Activated CD4-positive, alpha-beta T cell treated with anti-CD3 and anti-CD28 coated beads for 4 hours (primary cell): ENCODE data around the gene PRELID3B.

Experiments used
- DNase-seq, 2 donors: peaks; one replicate each; pipeline ENCODE4 v3.0.0-alpha.2; 2020

Gene PRELID3B

DNA sequence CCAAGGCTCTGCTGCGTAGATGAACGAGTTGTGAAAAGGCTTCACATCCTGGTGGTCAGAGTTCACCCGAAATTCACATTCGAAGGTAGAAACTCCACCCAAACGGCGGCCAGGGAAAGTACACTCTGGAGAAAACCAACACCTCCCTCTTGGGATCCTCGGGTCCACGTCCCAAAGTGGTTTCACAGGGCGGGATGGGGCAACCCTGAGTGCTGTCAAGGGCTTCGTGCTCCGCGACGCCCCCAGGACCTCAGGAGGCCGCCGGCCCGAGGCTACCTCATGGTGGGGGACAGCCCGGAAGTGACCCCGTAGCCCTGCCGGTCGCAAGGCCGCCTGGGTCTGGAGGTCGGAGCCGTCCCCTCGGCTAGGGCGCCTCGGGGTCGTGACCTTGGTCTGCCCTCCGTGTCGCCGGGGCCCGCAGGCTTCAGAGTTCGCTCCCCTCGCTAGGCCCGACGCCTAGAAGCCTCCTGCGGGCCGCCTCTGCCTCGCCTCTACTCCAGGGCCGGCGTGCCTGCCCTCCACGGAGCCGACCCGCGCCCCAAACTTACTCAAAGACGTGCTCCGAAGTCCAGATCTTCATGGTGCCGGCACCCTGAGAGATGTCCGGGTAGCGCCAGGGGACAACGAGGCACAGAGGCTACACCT, at the start of gene PRELID3B:
TSS of gene PRELID3B (minus strand) at position 636 of the 645 bp plus-strand sequence. CDS start at position 580, 56 bp downstream.
- peak in 1 of 2 donors; percentile 9 for DNase-seq

DNA sequence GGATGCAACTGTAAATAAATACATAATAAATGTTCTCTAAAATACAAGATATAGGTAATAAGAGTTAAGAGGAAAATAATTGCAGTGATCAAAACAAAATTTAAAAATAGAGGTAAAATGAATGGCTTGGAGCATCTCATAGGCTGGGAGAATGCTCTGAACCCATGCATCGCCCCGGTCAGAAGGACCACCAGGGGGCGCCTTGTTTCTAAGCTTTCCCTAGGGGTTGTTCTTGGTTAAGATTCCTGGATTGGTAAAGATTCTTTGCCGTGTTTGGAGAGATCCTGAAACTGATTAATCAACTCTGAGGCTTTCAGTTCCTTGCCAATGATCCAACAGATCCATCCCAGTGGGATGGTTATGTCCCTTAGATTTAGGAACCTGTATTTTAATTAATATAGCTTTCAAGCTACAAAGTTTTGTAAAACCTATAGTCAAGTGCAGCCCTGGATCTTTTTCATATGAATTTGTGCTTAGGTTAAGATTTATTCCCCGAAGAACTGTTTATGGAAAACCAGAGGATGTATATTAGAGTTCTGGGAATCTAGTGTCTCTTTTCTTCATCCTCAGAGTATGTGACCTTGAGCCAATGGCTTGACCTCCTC, 45.3 kb upstream of the PRELID3B start:
- DNase-seq = peak; percentile 84 to 89

DNA sequence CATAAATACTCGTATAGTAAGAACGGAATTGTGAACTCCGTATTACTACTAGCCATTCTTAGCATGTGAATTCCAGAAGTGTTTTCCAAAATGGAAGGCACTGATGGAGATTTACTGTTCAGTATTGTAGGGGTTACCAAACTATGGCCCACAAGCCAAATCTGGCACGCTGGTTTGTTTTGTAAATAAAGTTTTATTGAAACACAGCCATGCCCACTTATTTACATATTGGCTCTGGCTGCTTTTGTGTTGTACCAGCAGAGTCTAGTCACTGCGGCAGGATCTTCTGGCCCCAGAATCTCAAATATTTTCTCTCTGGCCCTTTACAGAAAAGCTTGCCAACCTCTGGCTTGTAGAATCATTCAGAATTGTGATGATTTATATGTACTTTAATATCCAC, 44.3 kb upstream of the PRELID3B start:
- no peak for DNase-seq

DNA sequence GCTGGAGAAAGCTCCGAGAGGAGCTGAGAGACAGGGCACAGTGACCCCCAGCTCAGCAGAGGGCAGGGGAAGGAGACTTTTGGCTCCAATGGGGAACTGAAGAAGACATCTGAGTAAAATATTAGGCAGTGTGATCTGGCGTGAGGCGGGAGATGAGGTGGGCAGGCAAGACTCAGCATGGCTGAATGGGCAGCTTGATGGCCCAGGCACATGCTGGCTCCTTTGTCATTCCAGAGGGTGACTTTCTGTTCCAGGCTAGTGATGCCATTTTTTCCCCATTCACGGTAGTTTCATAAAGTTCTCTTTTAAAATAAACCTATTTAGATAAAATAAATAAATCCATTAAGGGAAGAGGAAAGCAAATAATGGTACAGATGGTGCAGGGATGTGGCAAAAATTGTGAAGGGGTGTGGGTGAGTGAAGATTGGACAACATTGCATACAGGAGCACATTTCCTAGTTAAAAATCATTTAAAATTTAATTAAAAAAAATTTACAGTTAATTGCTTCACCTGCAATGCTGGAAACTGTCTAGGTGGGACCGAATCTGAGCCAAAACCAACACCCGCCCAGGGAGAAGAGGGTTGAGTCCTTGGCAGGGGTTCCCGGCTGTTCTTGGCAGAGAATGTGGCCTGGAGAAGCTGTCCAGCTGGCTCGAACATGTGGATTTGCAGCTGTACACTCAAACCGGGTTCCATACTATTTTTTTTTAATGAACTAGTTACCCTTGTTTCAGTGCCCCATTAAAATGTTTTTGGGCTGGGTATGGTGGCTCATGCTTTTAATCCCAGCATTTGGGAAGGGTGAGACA, 41.7 kb upstream of the PRELID3B start:
- no peak for DNase-seq

DNA sequence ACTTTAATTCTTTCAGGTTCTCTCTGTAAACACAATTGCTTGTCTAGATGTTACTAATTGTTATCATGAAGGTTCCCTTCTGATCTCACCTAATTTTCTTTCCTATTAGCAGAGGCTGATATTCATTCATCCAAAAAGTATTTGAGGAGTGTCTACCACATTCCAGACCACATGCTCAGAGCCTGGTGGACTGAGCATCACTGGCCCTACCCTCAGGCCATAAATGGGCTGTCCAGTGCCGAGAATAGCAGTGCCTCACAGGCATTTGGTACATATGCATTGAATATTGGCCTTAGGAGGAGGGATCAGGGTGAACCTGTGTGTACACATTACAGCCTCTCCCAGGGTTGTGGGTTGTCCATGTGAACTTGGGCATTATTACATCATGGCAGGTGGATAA, 40.4 kb upstream of the PRELID3B start:
- no peak for DNase-seq

DNA sequence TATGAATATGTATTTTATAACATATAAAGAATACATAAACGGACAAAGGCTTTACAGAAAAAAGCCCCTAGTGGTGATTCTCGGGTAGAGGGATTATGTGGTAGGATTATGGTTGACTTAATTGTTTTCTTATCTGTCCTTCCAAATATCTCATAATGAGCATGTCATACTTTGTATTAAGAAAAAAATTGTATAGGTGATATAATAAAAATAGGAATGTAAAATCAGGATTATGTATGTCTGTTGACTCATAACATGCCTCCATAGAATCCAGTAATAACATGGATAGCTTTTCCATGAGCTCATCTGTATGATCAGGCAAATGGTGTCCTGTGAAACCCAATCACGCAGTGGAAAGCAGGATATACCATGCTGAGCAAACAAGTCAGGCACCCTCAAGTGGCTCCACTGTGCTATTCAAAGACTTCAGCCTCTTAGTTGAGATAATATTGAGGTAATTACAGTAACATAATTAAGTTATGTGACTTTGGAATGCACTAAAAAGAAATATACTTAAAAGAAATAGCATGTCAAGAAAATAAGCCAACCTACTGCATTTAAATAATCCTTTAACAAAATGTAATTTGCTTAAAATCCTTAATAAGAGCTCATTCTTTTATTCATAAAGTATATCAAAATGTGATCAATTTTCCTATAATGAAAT, 39.6 kb upstream of the PRELID3B start:
- no peak for DNase-seq

DNA sequence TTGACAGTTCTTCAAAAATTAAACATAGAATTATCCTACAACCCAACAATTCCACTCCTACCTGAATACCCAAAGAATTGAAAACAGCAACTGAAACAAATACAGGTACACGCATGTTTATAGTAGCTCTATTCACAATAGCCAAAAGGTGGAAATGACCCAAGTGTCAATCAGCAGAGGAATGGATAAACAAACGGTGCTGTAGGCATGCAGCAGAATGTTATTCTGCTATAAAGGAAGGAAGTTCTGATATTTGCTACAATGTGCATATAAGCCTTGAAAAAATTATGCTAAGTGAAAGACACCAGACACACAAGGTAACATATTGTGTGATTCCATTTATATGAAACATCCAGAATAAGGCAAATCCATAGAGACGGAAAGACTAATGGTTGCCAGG, 38.5 kb upstream of the PRELID3B start:
- no peak for DNase-seq

DNA sequence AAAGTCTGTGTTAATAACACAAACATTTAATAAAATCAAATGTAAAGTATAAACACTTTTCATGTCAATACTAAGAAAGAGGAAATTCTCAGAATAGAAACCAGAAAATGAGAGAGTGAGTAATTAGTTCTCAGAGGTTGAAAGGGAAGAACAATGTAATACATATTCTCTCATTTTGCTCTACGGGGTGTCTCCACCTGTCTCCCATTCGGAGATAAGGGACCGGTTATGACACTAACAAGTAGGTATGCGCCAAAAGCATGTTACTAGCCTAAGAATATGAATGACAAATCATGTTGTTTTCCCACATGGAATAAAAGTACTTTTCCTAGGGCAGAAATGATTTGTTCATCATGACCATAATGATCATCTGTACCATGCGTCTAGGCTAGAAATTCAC, 35.6 kb upstream of the PRELID3B start:
- DNase-seq = no peak

DNA sequence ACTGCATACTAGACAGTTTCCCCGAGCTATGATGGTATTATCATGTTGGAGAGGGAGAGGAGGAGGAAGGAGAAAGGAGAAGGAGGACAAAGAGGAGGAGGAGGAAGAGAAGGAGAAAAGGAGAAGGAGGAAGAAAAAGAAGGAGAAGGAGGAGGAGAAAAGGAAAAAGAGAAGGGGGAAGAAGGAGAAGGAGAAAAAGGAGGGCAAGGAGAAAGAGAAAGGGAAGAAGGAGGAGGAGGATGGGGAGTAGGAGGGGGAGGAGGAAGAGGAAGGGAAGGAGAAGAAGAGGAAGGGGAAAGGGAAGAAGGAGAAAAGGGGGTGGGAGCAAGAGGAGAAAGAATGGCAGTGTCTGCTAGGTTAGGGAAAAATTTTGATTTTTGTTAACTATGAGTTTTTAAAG, 35.1 kb upstream of the PRELID3B start:
- DNase-seq = no peak

DNA sequence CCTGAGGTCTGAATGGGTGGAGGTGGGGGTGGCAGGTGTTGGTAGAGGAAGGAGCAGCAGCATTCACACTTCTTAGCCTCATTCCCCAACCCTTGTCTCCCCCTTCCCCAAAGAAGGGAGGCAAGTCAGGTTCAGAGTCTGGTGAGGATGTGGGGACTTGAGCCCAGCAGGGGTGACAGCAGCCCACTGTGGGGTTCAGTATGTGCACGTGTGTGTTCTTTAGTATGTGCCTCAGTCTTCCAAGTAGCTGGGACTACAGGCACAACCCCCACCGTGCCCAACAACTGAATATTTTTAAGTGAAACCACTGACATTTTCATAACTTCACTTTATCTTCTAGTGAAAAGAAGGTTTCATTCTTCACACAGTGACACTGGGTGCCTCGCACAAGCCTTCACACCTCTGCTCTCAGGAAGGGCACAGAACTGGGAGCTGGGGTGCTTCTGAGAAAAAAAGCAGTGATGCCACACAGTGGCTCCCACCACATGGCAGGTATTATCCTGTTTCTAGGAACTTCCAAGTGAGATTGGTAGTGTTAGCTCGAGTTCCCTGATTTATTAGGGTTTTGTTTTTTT, 33.4 kb upstream of the PRELID3B start:
- DNase-seq = no peak

DNA sequence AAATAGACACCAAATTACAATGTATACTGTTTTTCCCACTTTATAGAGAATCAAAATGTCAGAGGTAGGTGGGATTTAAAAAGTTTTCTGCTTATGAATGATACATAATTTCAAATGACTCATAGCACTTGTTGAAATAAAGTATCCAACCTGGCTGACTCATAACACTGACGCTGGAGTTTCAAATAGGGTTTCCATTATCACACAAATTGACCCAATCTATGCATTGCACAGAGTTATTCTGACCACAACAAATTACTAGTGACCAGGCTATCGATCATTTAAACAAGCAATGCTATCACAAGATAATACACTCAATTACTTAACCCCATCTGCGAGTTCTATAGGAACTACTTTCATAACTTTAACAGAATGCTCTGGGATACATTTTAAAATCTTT, 31.9 kb upstream of the PRELID3B start:
- no peak for DNase-seq

DNA sequence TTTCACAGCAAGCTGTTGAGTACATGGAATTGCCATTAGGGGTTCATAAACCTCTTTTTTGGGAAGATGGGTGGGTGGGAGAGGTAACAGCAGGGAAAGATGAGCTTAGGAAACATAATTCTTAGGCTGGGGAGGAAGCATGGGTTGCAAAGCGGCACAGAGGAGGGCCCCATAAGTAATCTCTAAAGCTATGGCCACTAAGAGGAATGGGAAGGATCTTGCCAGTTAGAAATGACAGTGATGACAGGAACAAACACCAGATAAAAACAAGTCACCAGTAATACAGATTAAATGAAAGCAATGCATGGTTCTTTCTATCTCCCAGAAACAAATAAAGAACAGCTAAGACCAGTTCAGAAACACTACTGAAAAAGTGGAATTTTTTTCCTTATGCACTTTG, 31.0 kb upstream of the PRELID3B start:
- no peak for DNase-seq

DNA sequence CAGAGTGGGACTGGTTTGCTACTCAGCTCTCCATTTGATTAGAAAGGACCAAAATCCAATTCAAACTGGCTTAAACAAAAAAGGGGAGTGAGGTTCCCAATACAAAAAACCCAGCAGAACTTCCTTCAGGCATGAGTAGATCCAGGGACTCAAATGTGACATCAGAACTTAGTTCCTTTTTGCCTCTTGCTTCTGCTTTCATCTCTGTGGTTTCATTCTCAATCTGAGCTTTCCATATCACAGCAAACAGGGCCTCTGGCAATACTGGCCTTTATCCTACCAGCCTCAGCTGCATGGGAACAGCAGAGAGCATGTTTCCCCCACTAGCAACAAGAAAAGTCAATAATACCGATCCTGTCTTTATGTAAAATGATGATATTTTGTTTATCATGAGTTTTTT, 28.6 kb upstream of the PRELID3B start:
- no peak for DNase-seq

DNA sequence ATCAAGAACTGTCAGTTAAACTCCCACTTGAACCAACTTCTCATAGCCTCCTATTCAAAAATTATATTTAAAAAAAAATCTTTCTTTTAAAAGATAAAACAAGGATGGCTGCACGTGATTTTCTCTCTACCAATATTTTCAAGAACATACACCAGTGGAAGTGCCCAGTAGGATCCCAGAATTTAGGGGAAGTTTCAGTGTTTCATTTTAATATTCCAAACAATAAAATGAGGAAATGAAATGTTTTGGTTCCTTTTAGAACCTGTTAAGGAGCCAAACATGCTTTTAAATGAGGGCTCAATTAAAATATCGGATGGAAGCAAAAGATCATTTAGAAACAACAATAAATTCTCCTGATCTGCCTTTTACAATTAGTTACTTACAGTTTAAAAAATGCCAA, 26.4 kb upstream of the PRELID3B start:
- no peak for DNase-seq

DNA sequence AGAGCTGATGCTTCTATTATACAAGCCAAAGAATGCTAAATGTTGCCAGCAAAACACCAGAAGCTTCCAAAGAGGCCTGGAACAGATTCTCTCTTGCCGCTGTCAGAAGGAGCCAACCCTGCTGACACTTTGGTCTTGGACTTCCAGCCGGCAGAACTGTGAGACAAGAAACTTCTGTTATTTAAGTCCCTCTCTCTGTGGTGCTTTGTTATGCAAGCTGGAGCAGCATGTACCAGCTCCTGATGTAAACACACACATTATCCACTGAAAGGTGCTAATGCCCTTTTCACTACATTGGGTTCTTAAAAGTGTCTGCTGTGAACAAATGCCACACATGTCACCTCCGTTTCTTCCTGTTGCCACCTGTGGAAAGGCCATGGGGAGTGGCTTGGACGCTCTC, 25.9 kb upstream of the PRELID3B start:
- DNase-seq = no peak

DNA sequence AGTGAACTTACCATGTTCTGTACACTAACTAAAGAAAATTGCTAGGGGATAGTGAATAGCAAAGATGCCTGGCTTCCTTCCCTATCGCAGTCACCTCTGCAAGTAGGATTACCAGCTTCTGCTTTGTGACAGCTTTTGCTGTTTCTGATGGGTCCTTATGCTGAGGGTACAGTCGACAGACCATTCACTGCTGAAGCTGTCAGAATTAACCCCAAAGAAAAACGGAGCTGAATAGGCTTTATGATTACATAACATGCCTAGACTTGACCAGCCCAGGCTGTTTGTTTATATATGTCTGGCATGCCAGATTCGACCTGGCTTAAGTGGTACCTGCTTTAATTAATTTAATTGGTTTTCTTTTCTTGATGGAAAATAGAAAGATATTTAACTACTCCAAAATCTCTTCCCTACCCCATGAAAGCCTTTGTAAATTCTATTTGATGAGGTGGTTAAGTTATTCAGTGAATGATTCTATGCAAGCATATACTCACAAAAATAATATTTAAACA, 21.7 kb upstream of the PRELID3B start:
- DNase-seq = no peak

DNA sequence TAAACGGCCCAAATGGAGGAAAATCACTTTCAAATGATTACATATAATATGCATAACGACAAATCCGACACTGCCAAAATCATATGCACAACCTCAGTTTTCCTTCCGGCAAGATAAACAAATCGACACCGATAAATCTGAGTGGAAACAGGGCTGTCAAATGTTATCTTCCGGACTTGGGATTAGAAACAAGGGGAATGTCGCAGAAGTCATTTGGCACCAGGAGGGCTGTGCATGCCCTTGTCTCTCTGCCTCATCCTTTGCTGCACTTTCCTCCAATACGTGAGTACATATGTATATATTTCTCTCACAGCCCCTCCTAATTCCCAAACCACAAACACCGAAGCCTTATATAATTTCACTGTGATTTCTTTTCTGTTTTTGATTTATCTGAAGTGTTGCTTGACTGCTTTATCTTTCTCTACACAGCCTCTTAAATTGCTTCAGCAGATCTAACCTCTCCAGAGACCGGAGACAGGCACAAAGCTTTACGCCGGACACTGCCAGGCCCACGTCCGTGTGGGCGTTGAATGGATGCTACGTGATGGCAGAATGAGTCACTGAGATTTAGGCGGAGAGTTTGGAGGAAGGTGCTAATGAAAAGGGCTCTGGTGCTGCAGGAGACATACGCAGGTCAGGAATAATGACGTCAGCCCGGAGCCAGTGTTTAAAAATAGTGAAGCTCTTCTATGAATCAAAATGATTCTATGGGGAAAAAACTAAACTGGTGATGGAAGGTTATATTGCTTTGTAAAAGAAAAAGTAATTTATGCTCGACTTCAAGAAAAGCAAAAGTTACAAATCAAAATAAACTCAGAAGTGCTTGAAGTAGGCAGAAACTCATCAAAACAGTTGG, 21.0 kb upstream of the PRELID3B start:
- no peak for DNase-seq

DNA sequence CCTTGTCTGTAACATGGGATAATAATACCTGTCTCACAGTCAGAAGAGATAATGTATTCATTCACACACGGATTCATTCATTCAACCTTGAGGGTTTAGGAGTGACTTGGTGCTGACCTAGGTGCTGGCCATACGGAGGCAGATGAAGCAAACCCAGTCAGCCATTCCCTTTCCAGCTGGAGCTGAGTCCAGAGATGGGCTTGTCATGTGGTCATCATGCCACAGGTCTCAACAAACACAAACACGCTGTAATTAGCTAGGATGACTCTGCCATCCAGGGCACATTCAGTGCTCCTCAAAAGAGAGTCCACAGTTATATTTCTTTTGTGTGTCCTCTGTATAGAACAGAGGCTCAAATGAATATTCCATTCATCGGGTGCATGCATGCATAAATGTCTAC, 19.5 kb upstream of the PRELID3B start:
- DNase-seq = no peak

DNA sequence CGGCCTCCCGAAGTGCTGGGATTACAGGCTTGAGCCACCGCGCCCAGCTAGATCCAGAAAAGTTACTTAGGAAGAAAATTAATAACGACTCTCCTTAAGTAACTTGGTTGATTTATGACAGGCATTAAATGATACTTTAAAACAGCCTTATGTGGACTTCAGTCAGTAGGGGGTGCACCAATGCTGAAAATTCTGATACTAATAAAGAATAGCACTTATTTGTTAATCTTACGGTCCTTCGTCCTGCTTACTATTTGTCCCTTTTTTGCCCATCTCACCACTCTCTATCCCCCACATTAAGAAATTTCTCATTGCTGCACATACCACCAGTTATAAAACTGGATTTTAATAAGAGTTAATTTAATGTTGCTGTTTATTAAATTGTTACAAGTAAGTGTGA, 12.7 kb upstream of the PRELID3B start:
- DNase-seq = peak in 1 of 2 donors; percentile 30

DNA sequence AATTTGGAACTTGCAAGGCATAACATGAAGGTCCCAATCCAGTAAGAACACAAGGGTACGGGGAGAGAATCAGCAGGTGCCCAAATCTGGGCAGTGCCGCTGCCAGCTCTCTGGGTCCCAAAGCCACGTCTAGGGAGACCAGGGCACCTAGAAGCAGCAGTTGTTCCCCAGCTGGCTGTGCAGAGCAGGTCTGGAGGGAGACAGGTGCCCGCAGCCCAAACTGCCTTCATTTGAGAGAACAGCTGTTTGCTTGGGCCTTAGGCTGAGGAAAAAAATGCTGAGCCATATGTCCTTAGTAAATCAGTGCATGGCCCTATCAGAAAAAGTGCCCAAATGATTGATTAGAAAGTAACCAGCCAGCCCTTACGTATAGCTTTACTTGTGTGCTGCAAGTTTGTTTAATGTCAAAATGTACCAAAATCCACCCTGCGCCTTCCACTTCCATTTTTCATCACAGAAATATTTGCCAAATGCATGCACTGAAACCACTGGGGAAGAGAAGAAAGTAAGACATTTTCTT, 9.1 kb upstream of the PRELID3B start:
- DNase-seq = no peak

DNA sequence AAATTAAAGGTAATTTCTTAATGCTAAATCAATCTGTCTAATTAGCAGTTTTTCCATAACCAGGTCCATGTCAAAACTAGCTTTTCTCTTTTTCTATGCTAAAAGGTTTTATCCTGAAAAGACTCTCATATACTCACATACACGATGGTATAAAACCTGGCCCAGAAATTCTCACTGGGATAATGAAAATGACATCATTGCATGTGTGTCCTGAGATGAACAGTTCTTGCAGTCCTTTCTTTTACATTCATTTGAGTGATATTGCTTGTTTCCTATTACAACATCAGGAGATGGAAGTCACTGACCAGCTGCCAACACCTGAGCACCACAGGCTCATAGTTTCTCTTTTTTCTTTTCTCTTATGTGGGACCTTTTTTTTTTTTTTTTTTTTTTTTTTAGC, 7.9 kb upstream of the PRELID3B start:
- DNase-seq = no peak

DNA sequence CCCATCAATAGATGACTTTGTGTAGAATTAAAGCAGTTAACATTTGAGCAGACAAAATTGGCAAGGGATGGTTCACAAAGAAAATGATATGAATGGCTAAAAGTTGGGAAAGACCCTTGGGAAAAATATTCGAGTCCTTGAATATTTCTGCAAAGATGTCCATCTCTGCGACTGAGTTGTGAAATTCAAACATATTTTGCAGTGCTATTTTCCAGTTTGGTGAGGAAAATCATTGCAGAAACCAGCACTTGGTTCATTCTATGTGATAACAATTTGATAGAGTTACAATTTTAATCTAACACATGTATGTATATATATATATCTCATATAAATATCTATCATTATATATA, 6.1 kb upstream of the PRELID3B start:
- no peak for DNase-seq
